B cell (primary cell): ENCODE data around the gene NGLY1.

Experiments used
- EZH2 ChIP-seq: IDR thresholded peaks from 2 replicates; pipeline ENCODE4 v1.6.1; 2012; ENCODE audit warnings: borderline replicate concordance, low read depth, mild to moderate bottlenecking, moderate library complexity, low read length; ENCODE audit not compliant: insufficient read depth, poor library complexity, severe bottlenecking
- TF ChIP-seq, protein P1 (sequence below): fragments of 200-600 bp; IDR thresholded peaks from one replicate; pipeline ENCODE4 v1.8.0; 2022; ENCODE audit warnings: antibody characterized with exemption, mild to moderate bottlenecking

GRCh38 chr3:25781145-25781757, 2.0 kb downstream of the NGLY1 start:
- TF ChIP-seq, protein P1, sequence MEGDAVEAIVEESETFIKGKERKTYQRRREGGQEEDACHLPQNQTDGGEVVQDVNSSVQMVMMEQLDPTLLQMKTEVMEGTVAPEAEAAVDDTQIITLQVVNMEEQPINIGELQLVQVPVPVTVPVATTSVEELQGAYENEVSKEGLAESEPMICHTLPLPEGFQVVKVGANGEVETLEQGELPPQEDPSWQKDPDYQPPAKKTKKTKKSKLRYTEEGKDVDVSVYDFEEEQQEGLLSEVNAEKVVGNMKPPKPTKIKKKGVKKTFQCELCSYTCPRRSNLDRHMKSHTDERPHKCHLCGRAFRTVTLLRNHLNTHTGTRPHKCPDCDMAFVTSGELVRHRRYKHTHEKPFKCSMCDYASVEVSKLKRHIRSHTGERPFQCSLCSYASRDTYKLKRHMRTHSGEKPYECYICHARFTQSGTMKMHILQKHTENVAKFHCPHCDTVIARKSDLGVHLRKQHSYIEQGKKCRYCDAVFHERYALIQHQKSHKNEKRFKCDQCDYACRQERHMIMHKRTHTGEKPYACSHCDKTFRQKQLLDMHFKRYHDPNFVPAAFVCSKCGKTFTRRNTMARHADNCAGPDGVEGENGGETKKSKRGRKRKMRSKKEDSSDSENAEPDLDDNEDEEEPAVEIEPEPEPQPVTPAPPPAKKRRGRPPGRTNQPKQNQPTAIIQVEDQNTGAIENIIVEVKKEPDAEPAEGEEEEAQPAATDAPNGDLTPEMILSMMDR: no peak
- TF ChIP-seq EZH2: no peak
